SK-N-SH (cell line): ENCODE results near the gene SSR1.

Experiments used
- POLR2AphosphoS5 ChIP-seq: IDR thresholded peaks from 2 replicates; pipeline ENCODE4 v1.6.1; 2012; ENCODE audit warnings: low read depth, low read length
- TF ChIP-seq, protein P1 (sequence below): fragments of 200-600 bp; sonication (generic); IDR thresholded peaks from 2 replicates; pipeline ENCODE4 v1.6.1; 2017; ENCODE audit warnings: antibody characterized with exemption, mild to moderate bottlenecking, moderate library complexity
- TF ChIP-seq, protein P2 (sequence below): IDR thresholded peaks from 2 replicates; pipeline ENCODE4; 2012
- TF ChIP-seq, protein P3 (sequence below): IDR thresholded peaks from 2 replicates; pipeline ENCODE4 v1.4.0; 2012; ENCODE audit warnings: low read depth, borderline replicate concordance

DNA sequence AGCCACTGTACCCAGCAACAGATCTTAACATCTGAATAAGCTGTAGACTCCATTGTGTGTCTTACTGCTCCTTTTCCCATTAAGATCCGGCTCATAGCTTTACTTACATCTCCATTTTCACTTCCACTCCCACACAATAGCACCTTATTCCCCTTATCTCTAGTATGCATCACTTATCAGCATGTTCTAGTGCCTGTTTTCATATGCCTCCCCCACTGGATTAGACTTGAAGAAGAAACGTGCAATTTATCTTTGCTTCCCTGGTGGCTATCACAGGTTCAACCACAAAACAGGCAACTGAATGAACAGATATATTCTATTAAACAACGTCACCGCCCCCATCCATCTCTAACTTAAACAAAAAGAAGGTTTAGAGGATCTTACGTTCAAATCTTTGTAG, 12.1 kb downstream of the SSR1 start:
- TF ChIP-seq, protein P1, sequence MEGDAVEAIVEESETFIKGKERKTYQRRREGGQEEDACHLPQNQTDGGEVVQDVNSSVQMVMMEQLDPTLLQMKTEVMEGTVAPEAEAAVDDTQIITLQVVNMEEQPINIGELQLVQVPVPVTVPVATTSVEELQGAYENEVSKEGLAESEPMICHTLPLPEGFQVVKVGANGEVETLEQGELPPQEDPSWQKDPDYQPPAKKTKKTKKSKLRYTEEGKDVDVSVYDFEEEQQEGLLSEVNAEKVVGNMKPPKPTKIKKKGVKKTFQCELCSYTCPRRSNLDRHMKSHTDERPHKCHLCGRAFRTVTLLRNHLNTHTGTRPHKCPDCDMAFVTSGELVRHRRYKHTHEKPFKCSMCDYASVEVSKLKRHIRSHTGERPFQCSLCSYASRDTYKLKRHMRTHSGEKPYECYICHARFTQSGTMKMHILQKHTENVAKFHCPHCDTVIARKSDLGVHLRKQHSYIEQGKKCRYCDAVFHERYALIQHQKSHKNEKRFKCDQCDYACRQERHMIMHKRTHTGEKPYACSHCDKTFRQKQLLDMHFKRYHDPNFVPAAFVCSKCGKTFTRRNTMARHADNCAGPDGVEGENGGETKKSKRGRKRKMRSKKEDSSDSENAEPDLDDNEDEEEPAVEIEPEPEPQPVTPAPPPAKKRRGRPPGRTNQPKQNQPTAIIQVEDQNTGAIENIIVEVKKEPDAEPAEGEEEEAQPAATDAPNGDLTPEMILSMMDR: no peak
- TF ChIP-seq, protein P2, sequence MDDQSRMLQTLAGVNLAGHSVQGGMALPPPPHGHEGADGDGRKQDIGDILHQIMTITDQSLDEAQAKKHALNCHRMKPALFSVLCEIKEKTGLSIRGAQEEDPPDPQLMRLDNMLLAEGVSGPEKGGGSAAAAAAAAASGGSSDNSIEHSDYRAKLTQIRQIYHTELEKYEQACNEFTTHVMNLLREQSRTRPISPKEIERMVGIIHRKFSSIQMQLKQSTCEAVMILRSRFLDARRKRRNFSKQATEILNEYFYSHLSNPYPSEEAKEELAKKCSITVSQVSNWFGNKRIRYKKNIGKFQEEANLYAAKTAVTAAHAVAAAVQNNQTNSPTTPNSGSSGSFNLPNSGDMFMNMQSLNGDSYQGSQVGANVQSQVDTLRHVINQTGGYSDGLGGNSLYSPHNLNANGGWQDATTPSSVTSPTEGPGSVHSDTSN: no peak
- TF ChIP-seq, protein P3, sequence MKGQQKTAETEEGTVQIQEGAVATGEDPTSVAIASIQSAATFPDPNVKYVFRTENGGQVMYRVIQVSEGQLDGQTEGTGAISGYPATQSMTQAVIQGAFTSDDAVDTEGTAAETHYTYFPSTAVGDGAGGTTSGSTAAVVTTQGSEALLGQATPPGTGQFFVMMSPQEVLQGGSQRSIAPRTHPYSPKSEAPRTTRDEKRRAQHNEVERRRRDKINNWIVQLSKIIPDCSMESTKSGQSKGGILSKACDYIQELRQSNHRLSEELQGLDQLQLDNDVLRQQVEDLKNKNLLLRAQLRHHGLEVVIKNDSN: no peak
- TF ChIP-seq POLR2AphosphoS5: no peak
